ENCODE measurements around the gene TNPO1. TPM values are rescaled to one million over a fixed set of nuclear protein-coding genes. Genes with fewer than 3 reads are reported as not detected.
A peak's percentile ranks its signal among the peaks of the same experiment; 100 is the strongest.

Gene TNPO1
- total RNA-seq, 1 experiment from 2014 or later, result 201 TPM

GRCh38 chr5:72955768-72956323, 139.4 kb downstream of the TNPO1 start, which contains the start of gene FCHO2:
Gene FCHO2, plus strand, starts transcription at chr5:72956041. Its CDS starts 56 bp downstream, at chr5:72956097.
- TF ChIP-seq CTCF (conservative IDR thresholded peaks at IDR 0.05; ENCODE audit: low read depth, low read length), result peak; percentile 85
- TF ChIP-seq EZH2 (IDR thresholded peaks at IDR 0.05; ENCODE audit: borderline replicate concordance, low read depth, low read length, poor library complexity, severe bottlenecking), result no peak
- Histone ChIP-seq H3K27ac (ENCODE audit: low read depth, low read length, poor library complexity, severe bottlenecking) (peak within 1 kb of the TSS; percentile 54), H3K36me3 (ENCODE audit: insufficient read depth, low read length, poor library complexity, severe bottlenecking) (no peaks in the 10 kb centered on the region), H3K4me3 (ENCODE audit: low read depth, low read length, poor library complexity, severe bottlenecking) (peak within 1 kb of the TSS; percentile 72), H3K9me3 (ENCODE audit: low read depth, low read length, poor library complexity, severe bottlenecking) (no peaks in the 10 kb centered on the region), H3K27me3 (replicated peaks; ENCODE audit: insufficient read depth, low read depth, low read length, poor library complexity) (peaks cover 37% of the 10 kb centered on the region), H3K4me1 (ENCODE audit: insufficient read depth, low read length, poor library complexity, severe bottlenecking) (peaks cover 5% of the 10 kb centered on the region)
- BruUV-seq (replicated peaks), result no TSS peak
- CTCF ChIA-PET, result interaction anchor here (1.6 kb wide), 1 partner anchor 246 kb away, joined by 4 read pairs; no protein-coding TSS in a partner anchor
- intact Hi-C loops (cut with micrococcal nuclease; ENCODE audit: unreplicated experiment), result loop anchor here (10.0 kb wide), 1 partner anchor 259 kb away; no protein-coding TSS in a partner anchor
- POLR2A ChIA-PET (ENCODE audit: low non-redundant PET), result no interaction called here
- peak; percentile 96 for DNase-seq (ENCODE audit: low spot score)

- BruUV-seq (replicated peaks), result no TSS peak
- Histone ChIP-seq H3K4me1 (ENCODE audit: insufficient read depth, low read length, poor library complexity, severe bottlenecking) (peaks cover 5% of the 10 kb centered on the region), H3K4me3 (ENCODE audit: low read depth, low read length, poor library complexity, severe bottlenecking) (peak overlapping the region; percentile 72), H3K27me3 (replicated peaks; ENCODE audit: insufficient read depth, low read depth, low read length, poor library complexity) (peaks cover 37% of the 10 kb centered on the region), H3K9me3 (ENCODE audit: low read depth, low read length, poor library complexity, severe bottlenecking) (no peaks in the 10 kb centered on the region), H3K36me3 (ENCODE audit: insufficient read depth, low read length, poor library complexity, severe bottlenecking) (no peaks in the 10 kb centered on the region), H3K27ac (ENCODE audit: low read depth, low read length, poor library complexity, severe bottlenecking) (peak overlapping the region; percentile 54)
- TF ChIP-seq CTCF (conservative IDR thresholded peaks at IDR 0.05; ENCODE audit: low read depth, low read length) (no peak), EZH2 (IDR thresholded peaks at IDR 0.05; ENCODE audit: borderline replicate concordance, low read depth, low read length, poor library complexity, severe bottlenecking) (no peak)
- intact Hi-C loops (cut with micrococcal nuclease; ENCODE audit: unreplicated experiment), result loop anchor here (10.0 kb wide), 1 partner anchor 258 kb away; no protein-coding TSS in a partner anchor
- peak; percentile 36 for DNase-seq (ENCODE audit: low spot score)
- CTCF ChIA-PET, result interaction anchor here (0.6 to 1.6 kb wide), 2 partner anchors 245 to 260 kb away, joined by 3 to 4 read pairs; no protein-coding TSS in a partner anchor
- POLR2A ChIA-PET (ENCODE audit: low non-redundant PET), result no interaction called here
These were observed 140.1 kb downstream of the TNPO1 start for GRCh38 chr5:72956324-72957140.

GRCh38 chr5:72957337-72957736, 140.9 kb downstream of the TNPO1 start:
- Histone ChIP-seq H3K9me3 (ENCODE audit: low read depth, low read length, poor library complexity, severe bottlenecking) (no peaks in the 10 kb centered on the region), H3K4me3 (ENCODE audit: low read depth, low read length, poor library complexity, severe bottlenecking) (no peak overlapping the region), H3K4me1 (ENCODE audit: insufficient read depth, low read length, poor library complexity, severe bottlenecking) (peaks cover 5% of the 10 kb centered on the region), H3K27ac (ENCODE audit: low read depth, low read length, poor library complexity, severe bottlenecking) (no peak overlapping the region), H3K27me3 (replicated peaks; ENCODE audit: insufficient read depth, low read depth, low read length, poor library complexity) (peaks cover 37% of the 10 kb centered on the region), H3K36me3 (ENCODE audit: insufficient read depth, low read length, poor library complexity, severe bottlenecking) (no peaks in the 10 kb centered on the region)
- no TSS peak for BruUV-seq (replicated peaks)
- ChIA-PET CTCF (interaction anchor here (0.6 to 1.6 kb wide), 2 partner anchors 244 to 259 kb away, joined by 3 to 4 read pairs; no protein-coding TSS in a partner anchor), POLR2A (ENCODE audit: low non-redundant PET) (no interaction called here)
- TF ChIP-seq EZH2 (IDR thresholded peaks at IDR 0.05; ENCODE audit: borderline replicate concordance, low read depth, low read length, poor library complexity, severe bottlenecking), result no peak
- TF ChIP-seq CTCF (conservative IDR thresholded peaks at IDR 0.05; ENCODE audit: low read depth, low read length), result no peak
- DNase-seq (ENCODE audit: low spot score), result no peak
- intact Hi-C loops (cut with micrococcal nuclease; ENCODE audit: unreplicated experiment), result loop anchor here (10.0 kb wide), 1 partner anchor 257 kb away; no protein-coding TSS in a partner anchor
